CD4-positive, alpha-beta T cell treated with Interleukin-2 at 100 ng/mL for 4 hours (primary cell): Measurements from ENCODE around the gene KCNH2.

Source experiments
- DNase-seq: peaks from one replicate; pipeline ENCODE4 v3.0.0-alpha.2; 2020; ENCODE audit warnings: low spot score

Gene KCNH2

DNA sequence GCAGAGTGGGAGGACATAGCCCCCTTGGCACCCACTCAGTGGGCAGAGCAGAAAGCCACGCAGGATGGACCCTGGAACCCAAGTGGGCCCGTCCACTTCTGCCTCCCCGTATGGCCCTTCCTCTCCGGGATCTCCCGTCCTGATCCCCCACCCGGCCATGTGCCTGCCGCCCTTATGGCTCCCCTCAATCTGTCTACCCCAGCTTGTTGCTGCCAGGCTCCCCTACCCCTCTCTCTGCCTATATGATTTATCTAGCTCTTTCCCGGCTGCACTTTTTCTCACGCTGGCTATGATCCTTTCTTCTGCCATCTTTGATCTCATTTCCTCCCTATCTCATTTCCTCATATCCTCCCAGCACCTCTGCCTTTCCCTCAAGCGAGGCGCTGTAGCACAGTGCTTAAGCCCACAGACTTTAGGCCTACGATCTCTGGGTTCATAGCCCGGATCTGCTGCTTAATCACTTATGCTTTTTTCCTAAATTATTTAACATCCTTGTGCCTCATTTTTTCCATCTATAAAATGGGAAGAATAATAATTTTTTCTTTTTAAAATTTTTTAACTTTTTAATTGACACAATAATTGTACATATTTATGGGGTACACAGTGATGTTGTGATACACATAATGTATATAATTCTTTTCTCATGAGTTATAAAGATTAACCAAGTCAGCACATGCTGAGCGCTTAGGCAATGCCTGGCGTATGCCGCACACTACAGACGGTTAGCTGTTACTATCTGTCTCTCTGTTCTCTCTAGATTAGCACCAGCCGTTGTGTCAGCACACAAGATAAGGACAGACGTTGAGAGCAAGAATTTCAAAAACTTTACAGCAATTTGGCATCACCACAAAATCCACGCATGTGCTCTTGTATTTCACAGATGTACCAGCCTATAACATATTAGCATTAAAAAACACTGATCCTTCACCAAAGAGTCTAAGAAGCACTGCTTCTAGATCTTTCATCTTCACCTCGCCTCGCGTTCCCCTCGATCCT lies 18.1 kb downstream of the KCNH2 start:
- no peak for DNase-seq

DNA sequence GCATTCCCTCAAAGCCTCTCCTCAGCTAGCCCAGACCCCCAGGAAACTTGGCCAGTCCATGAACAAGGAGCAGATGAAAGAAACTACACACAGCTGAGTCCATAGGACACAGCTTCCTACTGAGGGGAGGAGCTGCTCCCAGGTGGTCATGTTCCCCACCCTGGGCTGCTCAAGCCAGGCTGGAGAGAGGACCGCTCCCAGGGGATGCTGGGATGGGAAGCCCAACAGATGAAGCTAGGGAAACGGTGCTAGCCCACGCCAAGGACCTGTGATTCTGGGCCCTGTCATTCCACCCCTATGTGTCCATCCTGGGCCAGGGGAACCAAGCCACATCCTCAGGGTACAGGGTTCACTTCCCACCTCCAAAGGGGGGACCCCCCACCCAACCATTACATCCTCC lies 19.0 kb downstream of the KCNH2 start:
- DNase-seq = no peak

DNA sequence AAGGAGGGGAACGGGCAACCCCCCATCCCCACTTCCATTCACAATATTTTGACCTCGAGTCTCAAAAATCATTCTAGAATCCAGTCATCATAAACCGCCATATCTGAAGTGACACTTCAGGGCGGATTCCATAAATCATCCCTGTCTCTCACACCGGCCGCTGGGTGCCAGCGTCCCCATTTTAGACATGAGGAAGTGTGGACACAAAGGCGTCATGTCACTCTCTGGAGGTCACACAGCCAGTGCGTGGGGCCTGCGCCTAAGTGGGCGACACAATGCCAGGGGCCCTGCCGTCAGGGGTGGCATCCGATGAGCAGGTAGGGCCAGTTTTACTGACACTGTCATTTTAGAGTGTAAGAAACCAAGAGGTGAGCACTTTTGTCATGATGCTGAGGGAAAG lies 19.5 kb downstream of the KCNH2 start:
- no peak for DNase-seq

DNA sequence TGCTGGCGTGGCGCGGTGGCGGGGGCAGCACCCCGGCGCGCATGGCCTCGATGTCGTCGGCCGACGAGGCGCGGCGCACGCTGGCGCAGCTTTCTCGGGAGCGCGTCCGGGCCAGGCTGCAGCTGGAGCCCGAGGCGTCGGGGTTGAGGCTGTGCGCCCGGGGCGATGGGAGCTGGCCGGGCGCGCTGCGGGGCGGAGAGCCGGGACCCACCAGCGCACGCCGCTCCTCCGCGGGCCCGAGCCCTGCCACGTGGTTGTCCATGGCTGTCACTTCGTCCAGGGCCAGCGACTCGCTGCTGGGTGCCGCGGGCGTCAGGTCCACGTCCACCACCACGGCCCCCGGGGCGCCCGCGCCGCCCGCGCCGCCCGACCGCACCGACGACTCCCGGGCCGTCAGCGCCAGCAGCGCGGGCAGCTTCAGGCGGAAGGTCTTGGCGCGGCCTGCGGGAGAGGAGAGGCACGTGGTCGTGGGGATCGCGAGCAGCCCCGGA lies 20.0 kb downstream of the KCNH2 start:
- DNase-seq = no peak

GRCh38 chr7:150957133-150958020 lies 20.7 kb downstream of the KCNH2 start:
- DNase-seq = no peak

DNA sequence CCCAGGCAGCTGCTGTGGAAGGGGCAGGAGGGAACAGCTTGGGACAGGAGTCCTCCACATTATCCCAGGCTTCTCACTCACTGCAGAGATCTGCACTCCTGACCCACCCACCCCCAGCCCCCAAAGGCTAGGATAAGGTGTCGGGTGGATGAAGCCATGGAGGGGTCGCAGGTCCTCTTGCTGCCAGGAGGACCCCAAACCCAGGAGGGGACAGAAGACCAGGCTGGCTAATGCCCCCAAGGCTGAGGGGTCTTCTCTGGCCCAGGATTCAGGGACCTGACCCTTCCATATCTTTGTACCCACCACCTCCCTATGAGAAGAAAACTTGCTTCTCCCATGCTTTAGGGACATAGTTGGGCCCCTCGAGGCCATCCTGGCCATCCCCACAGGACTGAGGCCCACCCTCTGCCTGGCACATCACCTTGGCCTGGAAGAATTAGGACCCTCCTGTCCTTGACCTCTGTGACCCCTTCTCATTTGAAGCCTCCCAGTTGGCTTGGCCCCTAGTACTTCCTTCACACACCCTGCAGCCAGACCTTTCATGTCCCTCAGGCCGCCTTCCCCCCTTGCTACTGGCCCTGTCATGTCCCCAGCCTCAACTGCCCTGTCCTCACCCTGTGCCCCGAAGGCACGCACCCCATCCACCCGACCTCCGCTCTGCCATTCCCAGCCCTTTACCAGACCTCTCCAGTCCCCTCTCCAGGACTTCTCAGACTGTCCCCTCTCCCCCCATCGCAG lies 21.6 kb downstream of the KCNH2 start:
- no peak for DNase-seq

DNA sequence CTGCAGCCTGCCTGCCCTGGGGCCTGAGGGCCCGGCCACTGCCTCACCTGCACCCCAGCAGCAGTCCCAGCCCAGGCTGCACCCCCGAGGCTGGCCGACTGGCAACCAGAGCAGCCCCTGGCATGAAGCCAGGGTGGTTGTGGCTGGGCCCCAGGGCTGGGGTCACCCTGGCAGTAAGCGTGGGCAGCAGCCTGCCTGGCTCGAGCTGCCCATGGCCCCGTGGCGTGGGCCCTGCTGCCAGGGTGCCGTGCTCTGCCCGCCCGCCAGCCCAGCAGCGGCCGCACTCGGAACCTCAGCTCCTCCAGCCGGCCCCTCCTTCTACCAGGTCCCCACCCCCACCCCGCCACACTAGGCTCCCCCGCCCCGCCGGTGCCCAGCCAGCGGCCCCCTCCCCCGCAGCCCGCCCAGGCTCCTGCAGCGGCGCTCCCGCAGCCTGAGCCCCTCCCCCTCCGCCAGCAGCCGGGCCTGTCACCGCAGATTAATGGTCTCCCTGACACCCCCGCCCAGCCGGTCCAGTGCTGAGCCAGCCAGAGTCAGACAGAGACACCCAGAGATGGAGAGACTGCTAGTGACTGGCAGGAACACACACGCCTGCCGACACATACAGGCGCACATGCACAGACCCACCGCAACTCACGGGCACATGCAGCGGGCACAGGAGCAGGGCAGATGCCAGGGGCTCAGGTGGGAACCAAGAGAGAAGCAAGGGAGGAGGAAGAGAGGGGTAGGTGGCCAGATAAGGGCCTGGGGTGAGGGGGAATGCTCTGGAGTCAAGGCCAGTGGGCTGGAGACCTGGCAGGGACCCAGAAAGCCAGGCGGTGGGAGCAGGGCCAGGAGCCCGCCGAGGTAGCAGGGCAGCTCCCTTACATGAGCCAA lies 22.4 kb downstream of the KCNH2 start:
- DNase-seq = no peak

DNA sequence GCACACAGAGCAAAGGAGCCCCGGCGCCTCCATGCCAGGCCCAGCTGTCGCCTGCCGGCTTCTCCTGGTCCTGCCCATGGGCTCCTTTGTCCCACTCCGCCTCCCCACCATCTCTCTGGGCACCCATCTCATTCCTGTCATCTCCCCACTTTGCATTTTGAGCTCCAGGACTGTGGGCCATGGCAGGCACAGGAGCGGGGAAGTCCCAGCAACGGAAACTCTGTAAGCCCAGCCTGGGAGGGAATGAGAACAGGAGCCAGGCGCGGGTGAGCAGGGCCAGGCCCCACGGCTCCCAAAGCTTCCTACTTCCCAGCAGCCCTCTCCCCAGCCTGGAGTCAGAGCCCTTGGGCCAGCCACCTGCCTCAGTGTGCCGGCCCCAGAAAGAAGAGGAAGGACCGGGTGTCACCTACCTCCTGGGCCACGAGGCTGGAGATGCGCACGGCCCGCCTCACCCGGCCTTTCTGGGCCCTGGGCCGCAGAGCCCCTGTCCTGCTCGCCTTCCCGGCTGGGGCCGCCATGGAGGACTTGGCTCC lies 23.1 kb downstream of the KCNH2 start:
- no peak for DNase-seq

DNA sequence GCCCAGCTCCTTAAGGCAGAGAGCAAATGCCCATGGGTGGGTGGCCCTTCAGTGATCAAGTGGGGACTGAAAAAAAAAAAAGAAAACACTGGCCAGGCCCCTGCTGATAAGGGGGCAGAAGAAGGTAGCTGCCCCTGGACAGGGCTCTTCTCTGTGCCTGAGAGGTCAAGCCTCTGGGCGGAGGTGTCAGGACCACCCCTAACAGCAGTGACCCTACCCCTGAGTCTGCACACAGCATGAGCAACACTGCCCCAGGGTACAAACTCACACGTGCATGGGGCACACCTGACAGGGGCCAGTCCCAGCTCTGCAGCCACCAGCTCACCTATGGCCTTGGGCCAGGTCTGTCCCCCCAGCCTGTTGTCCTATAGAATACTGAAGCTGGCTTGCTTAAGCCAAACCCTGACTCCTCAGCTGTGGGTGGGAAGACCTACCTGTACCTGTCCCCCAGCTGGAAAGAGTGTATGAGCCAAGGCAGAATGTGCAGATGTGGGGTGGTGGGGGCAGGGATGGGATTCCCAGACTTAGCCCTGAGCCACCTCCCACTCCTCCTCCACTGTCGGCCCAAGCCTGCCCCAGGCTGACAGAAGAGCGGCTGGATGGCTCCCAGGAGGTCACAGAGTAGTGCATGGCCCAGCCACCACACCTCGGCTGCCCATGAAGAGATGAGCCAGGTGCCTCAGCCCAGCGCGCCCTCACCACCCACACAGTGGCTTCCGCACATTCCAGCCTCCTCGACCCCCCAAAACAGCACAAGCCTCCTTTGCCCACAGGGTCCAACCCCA lies 23.7 kb downstream of the KCNH2 start:
- DNase-seq = no peak

- DNase-seq = no peak
These were observed 24.8 kb downstream of the KCNH2 start for GRCh38 chr7:150953061-150953997.

DNA sequence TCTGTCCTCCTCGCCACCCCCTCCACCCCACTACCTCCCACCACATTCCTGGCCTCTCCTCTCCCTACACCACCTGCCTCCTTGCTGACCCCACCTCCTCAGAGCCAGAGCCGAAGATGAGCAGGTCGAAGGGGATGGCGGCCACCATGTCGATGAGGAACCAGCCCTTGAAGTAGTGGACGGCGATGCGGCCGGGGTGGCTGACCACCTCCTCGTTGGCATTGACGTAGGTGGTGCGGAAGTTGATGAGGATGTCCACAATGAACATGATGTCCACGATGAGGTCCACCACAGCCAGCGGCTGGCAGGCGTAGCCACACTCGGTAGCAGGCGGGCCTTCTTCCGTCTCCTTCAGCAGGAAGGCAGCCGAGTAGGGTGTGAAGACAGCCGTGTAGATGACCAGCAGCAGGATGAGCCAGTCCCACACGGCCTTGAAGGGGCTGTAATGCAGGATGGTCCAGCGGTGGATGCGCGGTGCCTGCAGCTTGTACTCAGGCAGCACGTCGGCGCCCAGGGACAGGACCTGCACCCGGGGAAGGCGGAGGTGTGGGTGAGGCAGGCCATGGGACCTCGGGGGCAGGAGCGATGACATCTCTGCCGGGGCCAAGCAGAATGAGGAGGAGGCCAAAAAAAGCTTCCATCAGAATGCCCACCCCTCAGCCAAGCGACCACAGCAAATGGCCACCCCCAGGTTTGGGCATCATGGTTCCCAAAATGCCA lies 25.6 kb downstream of the KCNH2 start:
- no peak for DNase-seq

DNA sequence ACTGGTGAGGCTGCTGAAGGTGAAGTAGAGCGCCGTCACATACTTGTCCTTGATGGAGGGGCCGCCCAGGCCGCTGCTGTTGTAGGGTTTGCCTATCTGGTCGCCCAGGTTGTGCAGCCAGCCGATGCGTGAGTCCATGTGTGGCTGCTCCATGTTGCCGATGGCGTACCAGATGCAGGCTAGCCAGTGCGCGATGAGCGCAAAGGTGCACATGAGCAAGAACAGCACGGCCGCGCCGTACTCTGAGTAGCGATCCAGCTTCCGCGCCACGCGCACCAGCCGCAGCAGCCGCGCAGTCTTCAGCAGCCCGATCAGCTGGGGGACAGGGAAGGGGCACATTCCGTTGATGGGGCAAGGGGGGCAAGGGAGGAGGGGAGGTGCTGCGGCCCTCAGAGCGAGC lies 26.6 kb downstream of the KCNH2 start:
- no peak for DNase-seq

DNA sequence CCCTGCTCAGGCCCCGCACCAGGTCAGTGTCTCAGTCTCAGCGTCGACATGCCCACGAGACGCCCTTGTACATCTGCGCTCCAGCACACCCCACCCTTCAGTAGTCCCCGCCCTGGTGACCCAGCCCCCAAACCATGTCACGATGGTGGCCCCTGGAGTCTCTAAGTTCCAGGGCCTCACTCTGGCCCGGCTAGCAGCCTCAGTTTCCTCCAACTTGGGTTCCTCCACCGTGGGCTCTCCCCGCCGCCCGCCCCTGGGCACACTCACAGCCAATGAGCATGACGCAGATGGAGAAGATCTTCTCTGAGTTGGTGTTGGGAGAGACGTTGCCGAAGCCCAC lies 27.0 kb downstream of the KCNH2 start:
- no peak for DNase-seq

DNA sequence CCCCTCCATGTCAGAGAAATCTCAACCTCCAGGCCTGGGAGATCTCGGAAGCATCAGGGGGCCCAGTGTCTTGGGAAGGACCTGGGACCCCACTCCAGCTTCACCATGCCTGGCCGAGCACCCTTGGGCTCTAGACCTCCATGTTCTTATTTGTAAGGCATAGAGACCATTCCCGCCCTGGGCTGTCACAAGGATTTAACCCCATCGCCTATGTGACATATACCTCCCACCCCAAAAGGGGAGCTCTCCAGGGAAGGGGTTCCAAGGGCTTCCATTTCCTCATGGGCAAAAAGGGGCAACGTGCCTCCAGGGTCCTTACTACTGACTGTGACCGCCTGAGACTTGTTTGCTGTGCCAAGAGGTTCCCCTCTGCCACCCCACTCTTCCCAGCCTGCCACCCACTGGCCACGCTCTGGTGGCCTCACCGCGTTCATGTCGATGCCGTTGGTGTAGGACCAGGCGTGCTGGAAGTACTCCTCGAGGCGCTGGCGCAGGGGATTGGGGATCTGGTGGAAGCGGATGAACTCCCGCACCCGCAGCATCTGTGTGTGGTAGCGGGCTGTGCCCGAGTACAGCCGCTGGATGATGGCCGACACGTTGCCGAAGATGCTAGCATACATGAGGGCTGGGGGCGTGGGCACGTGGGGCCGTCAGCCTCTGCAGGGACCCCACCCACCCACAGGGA lies 27.5 kb downstream of the KCNH2 start:
- no peak for DNase-seq

DNA sequence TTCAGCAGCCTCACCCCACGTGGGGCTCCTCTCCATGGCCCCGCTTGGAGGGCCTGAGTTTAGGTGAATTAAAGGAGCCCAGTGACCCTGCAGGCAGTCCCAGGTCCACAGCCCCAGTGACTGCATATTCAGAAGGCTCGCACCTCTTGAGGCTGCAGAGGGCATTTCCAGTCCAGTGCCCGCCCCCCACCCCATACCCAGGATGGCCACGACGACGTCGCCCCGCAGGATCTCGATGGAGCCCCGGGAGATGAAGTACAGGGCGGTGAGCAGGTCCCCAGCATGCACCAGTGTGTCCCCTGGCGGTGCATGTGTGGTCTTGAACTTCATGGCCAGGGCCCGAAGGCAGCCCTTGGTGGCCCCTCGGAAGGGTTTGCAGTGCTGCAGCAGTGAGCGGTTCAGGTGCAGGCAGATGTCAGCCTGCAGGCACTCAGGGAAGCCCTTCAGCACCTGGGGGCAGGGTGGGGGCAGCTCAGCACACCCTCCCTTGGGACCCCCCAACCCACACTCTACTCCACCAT lies 28.1 kb downstream of the KCNH2 start:
- no peak for DNase-seq

DNA sequence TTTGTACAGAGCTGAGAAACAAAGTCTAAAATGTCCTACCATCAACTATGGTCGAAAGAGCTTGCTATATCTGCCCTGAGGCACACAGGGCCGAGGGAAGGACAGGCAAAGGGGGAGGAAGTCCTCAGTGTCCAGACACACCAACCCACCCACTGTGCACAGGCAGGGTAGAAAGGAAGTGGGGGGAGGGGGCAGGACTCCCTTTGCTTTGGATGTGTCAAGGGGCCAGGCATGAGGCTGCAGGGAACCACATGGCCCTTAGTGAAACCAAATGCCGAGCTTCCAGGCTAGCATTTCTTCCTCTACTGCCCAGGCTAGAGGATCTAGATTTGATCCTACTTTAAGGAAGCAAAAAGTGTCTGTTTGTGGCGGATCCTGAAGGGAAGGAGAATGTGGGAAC lies 28.6 kb downstream of the KCNH2 start:
- no peak for DNase-seq

DNA sequence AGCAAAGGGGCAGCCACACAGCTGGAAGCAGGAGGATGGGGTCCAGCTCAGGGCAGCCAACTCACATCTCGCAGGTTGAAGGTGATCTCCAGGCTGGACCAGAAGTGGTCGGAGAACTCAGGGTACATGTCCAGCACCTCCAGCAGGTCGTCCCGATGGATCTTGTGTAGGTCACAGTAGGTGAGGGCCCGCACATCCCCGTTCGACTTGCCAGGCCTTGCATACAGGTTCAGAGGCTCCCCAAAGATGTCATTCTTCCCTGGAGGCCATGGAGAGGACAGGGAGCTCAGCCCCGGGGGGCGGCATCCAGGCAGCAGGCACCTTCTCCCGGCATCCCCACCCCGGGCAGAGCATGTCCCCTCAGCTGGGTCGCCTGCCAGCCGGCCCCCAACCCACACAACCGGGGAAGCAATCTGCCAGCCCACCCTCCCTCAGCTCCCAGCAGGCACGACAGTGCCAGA lies 29.3 kb downstream of the KCNH2 start:
- DNase-seq = no peak
